ENCODE data around the gene MINK1.

MINK1 gene

DNA sequence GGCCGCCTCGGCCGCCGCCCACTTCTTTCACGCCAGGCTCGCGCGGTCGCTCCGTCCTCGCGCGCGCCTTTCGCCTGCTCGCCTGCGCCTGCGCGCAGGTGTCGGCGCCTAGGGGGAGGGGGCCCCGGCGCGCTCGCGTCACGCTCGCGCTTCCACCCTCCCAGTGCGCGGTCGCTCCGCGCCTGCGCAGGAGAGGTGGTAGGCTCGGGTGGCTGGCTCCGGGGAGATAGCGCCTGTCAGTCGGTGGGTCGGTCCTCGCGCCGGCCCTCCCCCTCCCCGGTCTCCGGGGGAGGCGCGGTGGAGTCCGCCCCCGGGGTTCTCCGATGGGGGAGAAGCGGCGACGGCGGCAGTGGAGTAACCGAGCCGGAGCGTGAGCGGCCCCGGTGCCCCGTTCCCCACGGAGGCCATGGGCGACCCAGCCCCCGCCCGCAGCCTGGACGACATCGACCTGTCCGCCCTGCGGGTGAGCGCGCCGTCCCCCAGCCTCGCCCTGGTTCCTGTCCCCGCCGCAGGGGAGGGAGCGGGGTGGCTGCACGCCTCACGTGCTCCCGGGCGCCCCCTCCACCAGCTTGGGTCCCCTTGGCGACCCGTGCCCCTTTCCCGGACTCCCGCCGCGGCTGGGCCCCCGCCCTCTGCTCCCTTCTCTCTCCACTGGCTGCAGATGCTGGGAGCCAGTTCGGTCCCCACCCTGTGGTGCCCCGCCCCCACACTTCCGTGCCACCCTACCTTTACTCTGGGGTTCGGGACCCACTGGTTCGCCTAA lies at the start of gene MINK1:
MINK1 (plus strand) TSS at position 163 of the 763 bp plus-strand sequence; CDS start at position 407, 244 bp downstream.
- FAIRE-seq: no peak

DNA sequence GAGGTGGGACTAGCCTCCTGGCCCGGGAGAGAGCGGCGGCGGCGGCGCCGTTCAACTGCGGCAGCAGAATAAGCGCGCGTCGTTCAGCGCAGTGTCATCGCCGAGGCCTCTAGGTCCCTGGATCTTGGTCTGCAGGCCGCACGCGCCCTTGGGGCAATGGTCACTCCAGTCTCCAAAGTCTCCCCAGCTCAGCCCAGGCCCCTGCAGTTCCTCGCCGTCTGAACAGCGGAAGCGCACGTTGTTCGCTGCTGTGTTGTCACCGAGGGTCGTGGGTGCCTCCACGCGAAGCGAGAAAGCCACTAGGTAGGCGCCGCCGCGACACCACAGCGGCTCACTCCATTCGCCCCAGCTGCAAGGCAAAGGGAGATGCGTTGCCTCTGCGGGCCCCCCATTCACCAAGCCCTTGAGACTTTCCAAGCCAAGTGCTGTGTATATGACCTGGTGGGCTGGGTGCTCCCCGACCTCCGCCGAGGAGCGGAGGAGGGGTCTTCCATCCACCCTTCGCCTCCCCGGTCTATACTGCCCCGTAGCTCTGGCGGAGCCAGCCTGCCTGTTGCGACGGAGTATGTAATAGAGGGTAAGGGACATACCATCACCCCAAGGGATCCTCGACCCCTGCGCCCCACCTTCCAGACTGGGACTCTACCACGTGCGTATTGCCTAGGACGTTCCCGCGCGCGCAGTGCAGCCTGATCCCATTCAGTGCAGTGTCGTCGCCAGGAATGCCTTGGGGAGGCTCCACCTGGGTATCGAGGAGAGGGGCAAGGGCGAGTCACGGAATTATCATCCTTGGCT lies 47.6 kb upstream of the MINK1 start:
- FAIRE-seq: no peak

- no peak for FAIRE-seq
These were observed 47.0 kb upstream of the MINK1 start, which contains the start of gene VMO1 for GRCh38 chr17:4786106-4786511. VMO1 (minus strand) TSS chr17:4786364; CDS start chr17:4786352, 12 bp downstream.

DNA sequence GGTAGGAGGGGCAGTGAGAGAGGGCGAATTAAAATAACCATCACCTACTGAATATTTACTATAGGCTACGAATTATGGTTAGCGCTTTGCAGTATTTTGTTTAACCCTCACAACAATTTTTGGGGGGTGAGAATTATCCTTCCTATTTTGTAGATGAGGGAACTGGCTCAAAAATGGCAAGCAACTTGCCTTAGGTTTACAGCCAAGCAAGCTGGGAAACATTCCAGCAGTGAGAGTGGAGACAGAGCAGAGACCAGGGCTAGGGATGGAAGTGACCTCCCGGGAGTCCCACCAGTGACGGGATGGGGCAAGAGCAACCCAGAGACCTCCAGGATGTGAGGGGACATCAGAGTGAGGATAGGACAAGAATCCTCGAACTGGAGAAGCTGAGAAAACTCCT lies 46.6 kb upstream of the MINK1 start:
- no peak for FAIRE-seq

- no peak for FAIRE-seq
These were observed 44.9 kb upstream of the MINK1 start for GRCh38 chr17:4788159-4788806.

GRCh38 chr17:4788807-4789700 lies 44.1 kb upstream of the MINK1 start, which contains the start of gene GLTPD2:
GLTPD2 (plus strand) TSS chr17:4788964; CDS start chr17:4789012, 48 bp downstream.
- FAIRE-seq: no peak

- no peak for FAIRE-seq
These were observed 43.5 kb upstream of the MINK1 start for GRCh38 chr17:4789701-4789950.

- FAIRE-seq: no peak
These were observed 43.0 kb upstream of the MINK1 start for GRCh38 chr17:4789951-4790704.

GRCh38 chr17:4790705-4791088 lies 42.4 kb upstream of the MINK1 start:
- FAIRE-seq: no peak

- no peak for FAIRE-seq
These were observed 38.0 kb upstream of the MINK1 start for GRCh38 chr17:4795168-4795567.

GRCh38 chr17:4796552-4796920 lies 36.6 kb upstream of the MINK1 start:
- no peak for FAIRE-seq

GRCh38 chr17:4800462-4801196 lies 32.5 kb upstream of the MINK1 start:
- FAIRE-seq: no peak

GRCh38 chr17:4802228-4802627 lies 30.9 kb upstream of the MINK1 start, which contains the start of gene C17orf114:
C17orf114 (minus strand) TSS chr17:4802328.
- no peak for FAIRE-seq

- FAIRE-seq: no peak
These were observed 26.7 kb upstream of the MINK1 start for GRCh38 chr17:4806456-4806776.

DNA sequence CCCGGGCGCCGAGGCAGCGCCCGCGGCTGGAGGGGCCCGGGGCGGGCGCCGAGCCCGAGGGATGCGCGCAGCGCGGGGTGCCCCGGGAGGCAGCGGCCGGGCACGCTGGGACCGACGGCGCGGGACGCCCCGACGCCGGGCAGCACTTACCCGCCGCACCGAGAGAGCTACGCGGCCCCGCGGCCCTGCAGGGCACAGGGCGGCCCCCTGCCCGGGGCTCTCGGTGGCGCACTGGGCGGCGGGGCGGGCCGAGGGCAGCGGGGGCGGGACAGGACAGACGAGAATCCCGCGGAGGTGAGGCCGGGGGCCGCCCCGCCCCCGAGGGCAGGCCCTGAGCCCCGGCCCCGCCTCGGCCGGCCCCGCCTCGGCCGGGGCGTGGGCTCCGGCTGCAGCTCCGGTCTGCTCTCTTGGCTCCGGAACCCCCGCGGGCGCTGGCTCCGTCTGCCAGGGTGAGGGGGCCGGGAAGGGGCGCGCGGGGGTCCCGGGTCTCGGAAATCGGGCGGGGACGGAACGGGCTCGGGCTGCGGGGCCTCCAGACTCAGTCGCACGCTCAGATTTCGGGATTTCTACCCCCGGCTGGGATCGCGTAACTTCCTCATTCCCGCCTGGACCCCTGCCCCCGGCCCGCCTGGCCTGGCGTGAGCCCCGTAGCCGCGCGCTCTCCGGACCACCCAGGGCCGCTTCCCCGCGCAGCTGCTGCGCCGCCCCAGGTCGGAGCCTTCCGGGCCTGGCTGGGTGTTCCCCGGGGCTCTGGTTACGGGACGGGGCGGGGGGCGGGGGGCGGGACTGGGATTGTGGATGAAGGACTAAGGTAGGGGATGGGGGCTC lies 26.1 kb upstream of the MINK1 start, which contains the start of gene PLD2:
PLD2 (plus strand) TSS at position 376 of the 828 bp plus-strand sequence. CDS start 621 bp downstream, outside the sequence.
- no peak for FAIRE-seq

DNA sequence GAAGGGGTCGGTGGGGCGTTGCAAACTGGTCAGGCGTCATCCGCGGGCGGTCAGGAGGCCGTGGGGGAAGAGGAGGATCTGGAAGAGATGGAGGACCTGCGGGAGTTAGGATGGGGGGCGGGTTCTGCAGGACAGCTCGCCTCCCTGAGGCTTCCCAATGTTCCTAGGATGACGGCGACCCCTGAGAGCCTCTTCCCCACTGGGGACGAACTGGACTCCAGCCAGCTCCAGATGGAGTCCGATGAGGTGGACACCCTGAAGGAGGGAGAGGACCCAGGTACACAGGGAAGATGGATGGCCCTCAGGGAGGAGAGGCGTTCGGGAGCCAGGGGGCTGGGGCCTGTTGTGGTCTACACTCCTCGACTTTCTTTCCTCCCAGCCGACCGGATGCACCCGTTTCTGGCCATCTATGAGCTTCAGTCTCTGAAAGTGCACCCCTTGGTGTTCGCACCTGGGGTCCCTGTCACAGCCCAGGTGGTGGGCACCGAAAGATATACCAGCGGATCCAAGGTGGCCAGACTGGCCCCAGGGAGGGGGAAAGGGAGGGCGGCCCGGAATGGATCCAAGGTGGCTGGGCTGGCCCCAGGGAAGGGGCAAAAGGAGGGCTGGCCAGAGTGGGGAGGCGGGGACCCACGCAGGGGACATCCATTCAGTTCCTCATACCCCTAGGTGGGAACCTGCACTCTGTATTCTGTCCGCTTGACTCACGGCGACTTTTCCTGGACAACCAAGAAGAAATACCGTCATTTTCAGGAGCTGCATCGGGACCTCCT lies 25.3 kb upstream of the MINK1 start:
- FAIRE-seq: no peak

- FAIRE-seq: no peak
These were observed 24.8 kb upstream of the MINK1 start for GRCh38 chr17:4808378-4808767.

DNA sequence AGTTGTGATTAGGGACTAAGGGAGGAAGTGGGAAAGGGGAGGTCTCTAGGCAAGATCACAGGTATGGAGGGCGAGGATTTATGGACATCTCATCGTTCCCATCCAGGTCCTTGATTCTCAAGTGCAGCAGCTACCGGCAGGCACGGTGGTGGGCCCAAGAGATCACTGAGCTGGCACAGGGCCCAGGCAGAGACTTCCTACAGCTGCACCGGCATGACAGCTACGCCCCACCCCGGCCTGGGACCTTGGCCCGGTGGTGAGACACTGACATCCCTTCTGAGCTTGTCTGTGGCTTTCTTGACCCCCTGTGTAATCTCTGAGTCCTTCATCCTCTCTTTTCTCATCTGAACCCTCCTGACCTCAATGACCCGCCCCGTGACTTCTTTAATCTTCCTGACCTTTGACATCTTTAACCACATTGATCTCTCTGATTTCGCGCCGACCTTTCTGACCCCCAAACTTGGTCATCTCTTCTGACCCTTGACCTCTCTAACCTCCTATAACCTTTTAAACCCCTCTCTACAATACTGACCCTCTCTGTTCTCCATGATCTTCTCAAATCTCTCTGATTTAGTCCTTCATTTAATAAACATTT lies 22.3 kb upstream of the MINK1 start:
- no peak for FAIRE-seq

GRCh38 chr17:4811471-4811870 lies 21.7 kb upstream of the MINK1 start:
- FAIRE-seq: no peak
